Activated T-cell treated with anti-CD3 and anti-CD28 coated beads, Interleukin-2, amount 50 U/mL, for 48 hours (primary cell): ENCODE measurements around the gene HSF4.

ENCODE experiments used
- DNase-seq, 2 experiments: peaks; one replicate each; pipeline ENCODE4 v3.0.0-alpha.2; 2020

Gene HSF4

DNA sequence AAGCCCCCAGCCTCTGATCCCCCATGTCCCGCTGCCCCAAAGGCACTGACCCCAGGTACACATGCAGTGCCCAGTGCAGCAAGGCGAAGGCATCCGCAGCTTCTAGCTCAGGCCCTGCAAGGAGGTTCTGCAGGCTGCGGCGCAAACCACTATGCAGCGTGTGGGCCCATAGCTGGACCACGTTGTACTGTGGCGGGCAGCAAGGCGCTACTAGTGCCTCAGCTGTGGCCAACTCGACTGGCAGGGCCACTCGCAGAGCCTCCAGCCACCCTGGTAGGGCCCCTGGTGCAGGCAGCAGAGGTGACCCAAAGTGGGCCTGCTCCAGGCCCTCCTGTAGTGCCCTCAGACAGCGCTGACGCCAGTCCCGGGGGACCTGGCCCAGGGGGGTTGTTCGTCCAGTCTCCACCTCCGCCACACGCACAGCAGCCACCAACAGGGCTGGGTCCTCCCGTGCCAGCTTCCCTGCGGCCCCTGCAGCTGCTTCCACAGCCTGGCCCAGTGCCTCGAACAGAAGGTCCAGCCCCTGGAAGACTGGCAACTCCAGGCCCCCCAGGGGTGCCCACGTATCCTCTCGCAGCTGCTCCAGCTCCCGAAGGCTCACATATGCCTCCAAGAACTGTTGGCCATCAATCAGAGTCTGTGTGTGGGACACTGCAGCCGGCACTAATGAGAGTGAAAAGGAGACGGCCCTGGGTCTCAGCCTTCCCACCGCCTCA, 22.8 kb downstream of the HSF4 start:
- no peak for DNase-seq

DNA sequence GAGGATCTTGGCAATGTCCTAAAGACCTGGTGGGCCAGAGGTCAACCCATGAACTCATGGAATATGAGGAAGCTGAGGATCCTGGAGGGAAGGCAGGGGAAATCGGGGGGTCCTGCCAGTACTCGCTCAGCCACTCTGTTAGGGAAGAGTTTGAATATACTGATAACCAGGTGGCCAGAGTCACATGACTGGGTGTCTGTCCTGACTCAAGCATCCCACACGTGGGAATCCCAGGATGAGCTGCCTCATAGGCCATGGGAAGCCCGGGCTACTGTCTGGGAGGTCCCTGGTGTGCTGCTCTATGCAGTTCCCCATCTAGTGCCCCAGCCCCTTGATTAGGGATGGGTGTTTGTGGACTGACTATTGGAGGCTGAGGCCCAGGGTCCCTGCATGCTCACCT, 23.8 kb downstream of the HSF4 start:
- no peak for DNase-seq

- DNase-seq, result no peak
Measured at GRCh38 chr16:67188798-67189197, 24.3 kb downstream of the HSF4 start.

DNA sequence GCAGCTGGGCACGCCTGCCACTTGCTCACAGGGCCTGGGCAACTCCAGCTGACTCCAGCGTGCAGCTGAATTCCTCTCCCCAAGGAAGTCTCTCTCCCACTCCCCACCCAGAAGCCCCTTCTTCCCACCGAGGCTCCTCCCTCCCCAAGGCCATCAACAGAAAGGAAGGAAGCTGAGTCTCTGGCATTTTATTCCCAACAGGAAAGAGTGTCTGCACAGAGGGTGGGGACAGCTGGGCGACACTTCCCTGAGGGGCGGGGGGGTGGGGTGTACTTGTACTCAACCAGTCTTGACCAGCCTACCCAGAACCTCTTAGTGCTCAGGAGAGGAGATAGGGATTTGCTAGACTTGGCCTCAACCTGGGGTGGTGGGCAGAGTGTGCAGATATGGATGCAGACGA, 25.5 kb downstream of the HSF4 start, which contains the start of gene EXOC3L1:
TSS of gene EXOC3L1 (minus strand) at position 96 of the 400 bp plus-strand sequence. CDS start 460 bp downstream, outside the sequence.
- DNase-seq, result no peak

- no peak for DNase-seq
Measured at GRCh38 chr16:67190448-67191399, 26.2 kb downstream of the HSF4 start.

- no peak for DNase-seq
Measured at GRCh38 chr16:67191411-67191994, 27.0 kb downstream of the HSF4 start.

- DNase-seq, result peak; percentile 92 to 94
Measured at GRCh38 chr16:67191995-67192681, 27.6 kb downstream of the HSF4 start, which contains the start of gene E2F4. TSS of gene E2F4 (plus strand) at chr16:67192155. CDS start at chr16:67192228, 73 bp downstream.

- no peak for DNase-seq
Measured at GRCh38 chr16:67192781-67193361, 28.3 kb downstream of the HSF4 start.

DNA sequence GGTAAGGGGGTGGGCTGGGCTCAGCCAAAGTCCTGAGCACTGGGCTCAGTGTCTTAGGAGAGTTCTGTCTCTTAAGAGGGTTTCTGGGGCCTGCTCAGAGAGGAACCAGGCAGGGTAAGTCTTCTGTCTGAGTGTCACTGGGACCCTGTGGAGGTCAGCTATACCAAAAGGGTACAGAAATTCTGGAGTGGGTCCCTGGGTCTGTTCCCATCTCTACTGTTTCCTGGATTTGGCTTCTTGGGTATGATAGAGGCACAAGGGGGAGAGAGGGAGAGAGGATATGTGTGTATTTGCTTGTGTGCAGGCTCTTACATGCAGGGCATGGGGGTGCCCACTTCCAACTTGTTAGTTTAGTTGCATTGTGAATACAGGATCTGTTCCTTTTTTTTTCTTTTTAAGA, 29.0 kb downstream of the HSF4 start:
- no peak for DNase-seq

GRCh38 chr16:67194260-67194659, 29.7 kb downstream of the HSF4 start:
- DNase-seq, result no peak

DNA sequence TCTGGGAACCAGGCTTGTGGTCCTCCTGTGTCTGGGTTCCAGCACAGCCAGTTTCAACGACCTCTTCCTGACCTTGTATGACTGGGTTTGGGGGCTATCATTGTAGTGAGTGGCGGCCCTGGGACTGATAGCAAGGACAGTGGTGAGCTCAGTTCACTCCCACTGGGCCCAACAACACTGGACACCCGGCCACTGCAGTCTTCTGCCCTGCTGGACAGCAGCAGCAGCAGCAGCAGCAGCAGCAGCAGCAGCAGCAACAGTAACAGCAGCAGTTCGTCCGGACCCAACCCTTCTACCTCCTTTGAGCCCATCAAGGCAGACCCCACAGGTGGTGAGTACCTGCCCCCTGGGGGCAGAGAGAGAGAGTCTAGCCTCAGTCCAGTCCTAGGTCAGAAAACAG, 31.1 kb downstream of the HSF4 start:
- DNase-seq, result no peak

DNA sequence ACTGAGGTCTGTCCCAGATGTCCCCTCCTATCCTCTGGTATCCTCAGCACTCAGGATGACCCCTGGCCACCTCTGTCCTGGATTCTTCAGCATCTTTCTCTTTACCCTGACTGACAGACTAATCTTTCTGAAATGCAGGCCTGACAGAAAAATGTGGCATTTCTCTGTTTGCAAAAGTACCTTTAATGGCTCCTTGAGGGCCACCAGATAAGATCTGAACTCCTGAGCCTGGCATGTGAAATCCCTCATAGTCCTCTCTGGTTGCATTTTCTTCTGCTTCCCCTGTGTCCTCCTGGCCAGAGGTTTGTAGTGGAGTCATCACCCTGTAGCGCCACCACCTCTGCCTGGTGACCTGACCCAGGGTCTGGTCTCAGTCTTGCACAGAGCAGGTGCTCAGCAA, 32.3 kb downstream of the HSF4 start:
- DNase-seq, result no peak

DNA sequence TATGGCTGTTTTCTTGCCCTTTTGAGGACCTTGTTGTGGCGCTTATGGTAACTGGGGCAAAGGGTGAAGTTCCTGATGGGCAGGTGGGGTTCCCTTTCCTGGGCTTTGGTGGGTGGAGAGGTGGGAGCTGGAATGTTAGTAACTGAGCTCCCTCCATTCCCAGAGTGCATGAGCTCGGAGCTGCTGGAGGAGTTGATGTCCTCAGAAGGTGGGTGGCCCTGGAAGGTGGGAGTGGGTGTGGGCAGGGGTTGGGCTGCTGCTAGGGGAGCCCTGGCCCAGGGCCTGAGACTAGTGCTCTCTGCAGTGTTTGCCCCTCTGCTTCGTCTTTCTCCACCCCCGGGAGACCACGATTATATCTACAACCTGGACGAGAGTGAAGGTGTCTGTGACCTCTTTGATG, 33.2 kb downstream of the HSF4 start:
- no peak for DNase-seq

DNA sequence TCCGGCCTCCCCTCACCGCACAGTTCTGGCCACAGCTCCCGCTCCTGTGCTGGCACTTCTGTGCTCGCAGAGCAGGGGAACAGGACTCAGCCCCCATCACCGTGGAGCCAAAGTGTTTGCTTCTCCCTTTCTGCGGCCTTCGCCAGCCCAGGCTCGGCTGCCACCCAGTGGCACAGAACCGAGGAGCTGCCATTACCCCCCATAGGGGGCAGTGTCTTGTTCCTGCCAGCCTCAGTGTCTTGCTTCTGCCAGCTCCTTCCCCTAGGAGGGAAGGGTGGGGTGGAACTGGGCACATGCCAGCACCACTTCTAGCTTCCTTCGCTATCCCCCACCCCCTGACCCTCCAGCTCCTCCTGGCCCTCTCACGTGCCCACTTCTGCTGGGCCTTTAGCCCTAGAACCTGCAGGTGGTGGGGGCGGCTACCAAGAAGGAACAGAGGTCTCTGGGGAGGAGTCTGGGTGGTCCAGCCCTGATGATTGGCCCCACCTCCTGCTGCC, 33.7 kb downstream of the HSF4 start:
- DNase-seq, result peak in 1 of 2 experiments; percentile 57

DNA sequence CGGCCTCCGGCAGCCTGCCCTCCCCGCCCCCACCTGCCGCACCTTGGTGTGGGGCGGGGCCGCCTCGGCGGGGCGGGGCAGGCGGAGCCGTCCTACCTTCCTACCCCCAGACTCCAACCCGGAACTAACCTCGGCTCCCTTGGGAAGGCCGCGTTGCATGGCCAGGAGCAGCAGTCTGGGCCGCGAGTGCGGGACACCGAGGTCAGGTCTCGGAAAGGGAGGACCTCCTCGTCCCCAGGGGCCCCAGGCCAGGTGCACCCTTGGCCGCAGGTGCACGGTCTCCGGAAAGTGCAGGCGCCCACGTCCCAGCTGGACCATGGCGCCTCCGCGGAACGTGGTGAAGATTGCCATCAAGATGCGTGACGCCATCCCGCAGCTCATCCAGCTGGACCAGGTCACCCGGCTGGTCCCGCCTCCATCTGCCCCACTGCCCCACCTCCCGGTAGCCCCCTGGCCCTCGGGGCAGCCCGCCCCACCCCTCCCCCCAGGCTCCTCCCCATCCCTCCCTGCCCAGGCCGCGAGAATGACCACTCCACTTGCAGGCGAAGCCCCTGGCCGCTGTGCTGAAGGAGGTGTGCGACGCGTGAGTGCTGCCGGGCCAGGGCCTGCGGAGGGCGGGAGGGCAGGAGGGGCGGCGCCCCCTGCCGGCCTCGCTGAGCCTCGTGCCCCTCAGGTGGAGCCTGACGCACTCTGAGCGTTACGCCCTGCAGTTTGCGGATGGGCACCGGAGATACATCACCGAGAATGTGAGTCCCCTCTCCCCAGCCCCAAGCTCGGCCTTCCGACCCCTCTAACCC, 34.7 kb downstream of the HSF4 start, which contains the start of gene ELMO3:
TSS of gene ELMO3 (plus strand) at position 121 of the 797 bp plus-strand sequence. CDS start at position 317, 196 bp downstream.
- DNase-seq, result no peak

DNA sequence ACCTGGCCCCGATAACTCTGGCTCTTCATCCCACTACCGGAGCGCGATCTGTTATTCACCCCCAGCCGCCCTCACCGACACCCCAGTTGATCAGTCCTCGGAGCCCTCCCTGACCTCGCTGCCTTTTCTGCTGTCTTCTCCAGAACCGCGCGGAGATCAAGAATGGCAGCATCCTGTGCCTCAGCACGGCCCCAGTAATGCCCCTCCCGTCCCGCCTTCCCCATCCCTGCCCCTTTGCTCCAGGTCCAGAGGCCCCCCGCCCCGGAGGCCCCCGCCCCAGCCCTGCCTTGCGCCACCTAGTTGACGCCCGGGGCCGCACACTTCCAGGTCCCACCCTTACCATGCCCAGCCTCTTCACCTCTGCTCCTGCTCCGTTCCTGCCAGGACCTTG, 35.3 kb downstream of the HSF4 start:
- no peak for DNase-seq

DNA sequence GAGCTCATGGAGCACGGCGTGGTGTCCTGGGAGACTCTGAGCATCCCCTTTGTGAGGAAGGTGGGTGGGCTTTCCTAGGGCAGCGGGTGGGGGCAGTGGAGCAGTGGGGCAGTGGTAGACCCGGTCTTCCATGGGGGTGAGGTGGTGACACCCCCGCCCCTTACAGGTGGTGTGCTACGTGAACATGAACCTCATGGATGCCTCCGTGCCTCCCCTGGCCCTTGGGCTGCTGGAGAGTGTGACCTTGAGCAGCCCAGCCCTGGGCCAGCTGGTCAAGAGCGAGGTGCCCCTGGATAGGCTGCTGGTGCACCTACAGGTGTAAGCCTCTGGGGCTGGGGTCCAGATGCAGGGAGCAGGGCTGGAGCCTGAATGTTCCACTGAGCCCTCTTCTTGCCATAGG, 35.9 kb downstream of the HSF4 start:
- DNase-seq, result no peak

- no peak for DNase-seq
Measured at GRCh38 chr16:67201411-67202345, 37.1 kb downstream of the HSF4 start.

- DNase-seq, result no peak
Measured at GRCh38 chr16:67202426-67202825, 37.9 kb downstream of the HSF4 start.

DNA sequence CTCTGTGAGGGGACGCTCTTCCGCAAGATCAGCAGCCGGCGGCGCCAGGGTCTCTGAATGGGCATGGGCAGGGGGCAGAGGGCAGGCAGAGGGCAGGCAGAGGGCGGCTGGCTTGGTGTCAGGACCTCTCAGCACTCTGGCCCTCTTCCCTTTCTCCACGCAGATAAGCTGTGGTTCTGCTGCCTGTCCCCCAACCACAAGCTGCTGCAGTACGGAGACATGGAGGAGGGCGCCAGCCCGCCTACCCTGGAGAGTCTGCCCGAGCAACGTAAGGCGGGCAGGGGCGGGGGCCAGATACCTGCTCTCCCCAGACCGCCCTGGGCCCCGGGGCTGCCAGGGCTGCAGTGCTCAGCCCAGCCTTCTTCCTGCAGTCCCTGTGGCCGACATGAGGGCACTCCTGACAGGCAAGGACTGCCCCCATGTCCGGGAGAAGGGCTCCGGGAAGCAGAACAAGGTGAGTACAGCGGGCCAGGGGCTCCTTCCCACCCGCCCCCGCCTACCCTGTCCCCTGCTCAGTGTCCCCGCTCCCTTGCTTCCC, 38.5 kb downstream of the HSF4 start:
- DNase-seq, result no peak
